ENCODE results near the gene SIRT6.

SIRT6 gene

GRCh38 chr19:4181053-4181508, 1.3 kb downstream of the SIRT6 start:
- no peak overlapping the region for H3K4me3 ChIP-seq (ENCODE audit: low read length)
- DNase-seq (ENCODE audit: low read depth), result no peak

GRCh38 chr19:4178990-4179389, 3.4 kb downstream of the SIRT6 start:
- no peak for DNase-seq (ENCODE audit: low read depth)
- TF ChIP-seq, protein P1, sequence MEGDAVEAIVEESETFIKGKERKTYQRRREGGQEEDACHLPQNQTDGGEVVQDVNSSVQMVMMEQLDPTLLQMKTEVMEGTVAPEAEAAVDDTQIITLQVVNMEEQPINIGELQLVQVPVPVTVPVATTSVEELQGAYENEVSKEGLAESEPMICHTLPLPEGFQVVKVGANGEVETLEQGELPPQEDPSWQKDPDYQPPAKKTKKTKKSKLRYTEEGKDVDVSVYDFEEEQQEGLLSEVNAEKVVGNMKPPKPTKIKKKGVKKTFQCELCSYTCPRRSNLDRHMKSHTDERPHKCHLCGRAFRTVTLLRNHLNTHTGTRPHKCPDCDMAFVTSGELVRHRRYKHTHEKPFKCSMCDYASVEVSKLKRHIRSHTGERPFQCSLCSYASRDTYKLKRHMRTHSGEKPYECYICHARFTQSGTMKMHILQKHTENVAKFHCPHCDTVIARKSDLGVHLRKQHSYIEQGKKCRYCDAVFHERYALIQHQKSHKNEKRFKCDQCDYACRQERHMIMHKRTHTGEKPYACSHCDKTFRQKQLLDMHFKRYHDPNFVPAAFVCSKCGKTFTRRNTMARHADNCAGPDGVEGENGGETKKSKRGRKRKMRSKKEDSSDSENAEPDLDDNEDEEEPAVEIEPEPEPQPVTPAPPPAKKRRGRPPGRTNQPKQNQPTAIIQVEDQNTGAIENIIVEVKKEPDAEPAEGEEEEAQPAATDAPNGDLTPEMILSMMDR (conservative IDR thresholded peaks at IDR 0.05; ENCODE audit: low read depth, low read length), result no peak

More at GRCh38 chr19:4181053-4181508, 1.3 kb downstream of the SIRT6 start:
- TF ChIP-seq, protein P1 (conservative IDR thresholded peaks at IDR 0.05; ENCODE audit: low read depth, low read length), result no peak

GRCh38 chr19:4177146-4177545, 5.2 kb downstream of the SIRT6 start:
- no peak overlapping the region for H3K4me3 ChIP-seq (ENCODE audit: low read length)
- DNase-seq (ENCODE audit: low read depth), result no peak
- TF ChIP-seq, protein P1 (conservative IDR thresholded peaks at IDR 0.05; ENCODE audit: low read depth, low read length), result no peak

More at GRCh38 chr19:4178990-4179389, 3.4 kb downstream of the SIRT6 start:
- H3K4me3 ChIP-seq (ENCODE audit: low read length), result no peak overlapping the region

GRCh38 chr19:4175669-4175931, 6.8 kb downstream of the SIRT6 start:
- H3K4me3 ChIP-seq (ENCODE audit: low read length), result no peak overlapping the region
- DNase-seq (ENCODE audit: low read depth), result no peak
- TF ChIP-seq, protein P1 (conservative IDR thresholded peaks at IDR 0.05; ENCODE audit: low read depth, low read length), result no peak

- no peak overlapping the region for H3K4me3 ChIP-seq (ENCODE audit: low read length)
- no peak for DNase-seq (ENCODE audit: low read depth)
- TF ChIP-seq, protein P1 (conservative IDR thresholded peaks at IDR 0.05; ENCODE audit: low read depth, low read length), result no peak
Measured at GRCh38 chr19:4174895-4175668, 7.3 kb downstream of the SIRT6 start.

DNA sequence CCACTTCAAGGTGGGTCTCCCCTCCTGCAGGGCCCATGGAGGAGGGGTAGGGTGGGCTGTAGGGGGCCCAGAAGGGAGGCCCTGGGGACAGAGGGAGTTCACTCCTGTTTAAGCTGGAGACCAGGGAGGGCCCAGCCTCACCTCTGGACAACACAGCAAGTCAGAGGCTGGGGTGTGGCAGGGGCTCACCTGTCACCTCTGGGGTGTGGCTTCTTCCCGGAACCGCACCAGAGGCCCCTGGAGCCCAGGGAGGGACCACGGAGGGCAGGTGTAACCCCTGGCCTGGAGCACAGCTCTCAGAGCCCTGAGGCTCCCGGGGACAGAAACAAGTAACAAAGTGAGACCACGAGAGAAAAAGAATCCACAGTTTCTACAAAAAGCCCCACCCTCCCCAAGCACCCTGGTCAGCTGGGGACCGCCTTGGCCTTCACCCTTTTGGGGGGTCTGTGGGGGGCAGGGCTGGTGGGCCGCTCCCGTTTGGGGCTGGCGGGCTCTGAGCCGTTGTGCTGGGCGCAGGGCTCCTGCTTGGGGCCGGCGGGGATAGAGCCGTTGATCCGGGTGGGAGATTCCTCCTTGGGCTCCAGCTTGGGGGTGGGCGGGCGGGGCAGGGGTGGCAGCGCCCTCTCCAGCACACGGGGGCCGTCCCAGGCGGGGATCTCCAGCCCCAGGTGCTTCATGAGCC, 8.0 kb downstream of the SIRT6 start:
- TF ChIP-seq, protein P1 (conservative IDR thresholded peaks at IDR 0.05; ENCODE audit: low read depth, low read length), result no peak
- H3K4me3 ChIP-seq (ENCODE audit: low read length), result no peak overlapping the region
- DNase-seq (ENCODE audit: low read depth), result no peak
